GM19240 (cell line): ENCODE results near the gene DTNB.

ENCODE experiments used
- DNase-seq: peaks from one replicate; pipeline ENCODE4 v3.0.0; 2011; ENCODE audit warnings: low spot score; ENCODE audit not compliant: insufficient read length

Gene DTNB

DNA sequence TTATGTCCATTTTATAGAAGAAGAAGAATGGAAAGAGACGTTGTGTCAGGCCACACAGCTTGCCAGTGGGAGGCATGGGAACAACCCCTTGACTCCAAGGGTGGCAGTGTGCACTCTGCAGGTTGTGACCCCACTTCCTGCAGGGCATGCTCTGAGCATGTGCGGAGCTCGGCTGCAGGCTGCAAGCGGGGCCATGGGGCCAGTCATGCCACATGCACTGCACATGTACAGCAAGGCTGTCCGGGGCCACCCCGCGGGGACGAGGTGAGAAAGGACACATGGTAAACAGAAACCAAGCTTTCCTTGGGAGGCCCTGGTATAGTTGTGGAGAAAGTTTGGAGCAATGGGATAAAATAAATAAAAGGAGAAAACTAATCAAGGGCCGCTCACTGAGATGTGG, 284.2 kb downstream of the DTNB start:
- no peak for DNase-seq

GRCh38 chr2:25388491-25388890, 284.9 kb downstream of the DTNB start:
- DNase-seq: no peak

DNA sequence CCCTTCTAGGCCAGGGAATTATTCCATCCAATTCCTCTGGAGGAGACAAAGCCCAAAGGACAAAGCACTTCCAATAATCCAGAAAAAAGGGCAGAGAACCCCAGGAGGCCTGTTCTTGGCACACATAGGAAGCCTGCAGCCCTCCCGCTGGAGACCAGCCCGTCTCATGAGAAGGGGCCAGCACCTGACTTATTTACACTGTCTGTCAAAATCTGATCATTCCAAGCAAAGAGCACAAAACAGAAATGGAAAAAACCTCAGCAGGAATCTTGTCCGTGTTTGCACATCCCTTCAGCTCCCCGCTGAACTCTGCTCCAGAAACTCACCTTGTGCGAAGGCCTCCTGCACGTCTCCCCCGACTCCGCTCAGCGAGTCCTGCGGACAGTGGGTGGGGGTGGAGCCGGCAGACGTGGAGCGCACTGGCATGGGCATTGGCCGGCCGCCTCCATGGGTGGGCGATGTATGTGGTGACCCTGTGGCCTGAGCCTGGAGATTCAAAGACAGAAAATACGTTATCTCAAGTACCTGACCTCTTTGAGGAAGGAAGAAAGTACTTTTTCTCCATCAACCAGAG, 285.4 kb downstream of the DTNB start:
- no peak for DNase-seq

DNA sequence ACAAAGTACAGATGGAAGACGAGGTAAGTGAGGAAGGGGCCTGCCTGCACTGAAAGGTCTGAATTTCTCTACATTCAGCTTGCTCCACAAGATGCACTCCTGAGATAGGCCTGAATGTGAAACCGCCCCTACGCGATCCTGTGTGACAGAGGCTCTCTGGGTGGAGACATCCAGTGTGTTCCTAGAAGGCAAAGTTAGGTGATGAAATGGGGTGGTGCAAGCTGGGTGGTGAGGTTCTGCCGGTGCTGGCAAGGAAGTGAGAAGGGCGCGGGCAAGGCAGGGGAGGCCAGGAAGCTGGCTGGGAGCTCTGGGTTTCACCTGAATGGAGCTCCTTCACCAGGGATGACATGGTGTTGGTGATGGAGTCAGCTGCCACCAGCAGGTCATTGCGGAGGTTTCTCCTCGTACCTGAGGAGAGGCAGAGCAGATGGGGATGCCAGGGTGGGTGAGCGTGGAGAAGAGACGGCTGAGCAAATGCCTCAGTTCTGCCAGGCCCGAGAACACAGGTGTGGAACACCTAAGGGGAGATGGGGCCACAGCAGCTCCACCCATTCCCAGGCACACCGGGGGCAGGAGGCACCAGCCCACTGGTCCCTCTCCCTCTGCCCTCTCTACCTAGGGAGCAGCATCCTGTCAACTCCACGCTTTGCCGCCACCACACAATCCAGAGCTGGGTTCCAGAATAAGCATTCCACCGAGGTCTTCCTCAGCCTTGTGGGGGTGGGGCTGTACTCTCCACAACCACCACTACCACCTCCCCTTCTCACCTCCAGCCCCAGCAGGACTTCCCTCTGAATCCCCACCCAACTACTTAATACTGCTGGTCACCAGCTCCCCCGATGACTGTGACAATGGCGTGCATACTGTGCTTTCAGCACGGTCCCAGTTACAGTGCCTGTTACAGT, 286.2 kb downstream of the DTNB start:
- no peak for DNase-seq

GRCh38 chr2:25385910-25386309, 287.5 kb downstream of the DTNB start:
- no peak for DNase-seq

- DNase-seq: no peak
These were observed 289.6 kb downstream of the DTNB start for GRCh38 chr2:25383806-25384205.

DNA sequence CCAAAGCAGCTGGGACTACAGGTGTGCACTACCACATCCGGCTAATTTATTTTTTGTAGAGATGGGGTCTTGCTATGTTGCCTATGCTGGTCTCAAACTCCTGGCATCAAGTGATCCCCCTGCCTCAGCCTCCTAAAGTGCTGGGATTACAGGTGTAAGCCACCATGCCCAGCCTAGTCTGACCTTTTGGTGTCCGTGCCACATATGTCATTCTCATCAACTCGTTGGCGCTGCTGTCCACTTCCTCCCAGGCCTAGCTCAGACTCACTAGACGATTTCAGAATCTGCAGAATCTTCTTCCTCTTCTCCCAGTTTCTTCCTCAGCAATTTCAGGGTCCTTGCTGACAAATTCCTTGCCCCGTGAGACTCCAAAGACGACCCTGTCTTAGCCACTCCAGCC, 291.9 kb downstream of the DTNB start:
- no peak for DNase-seq

DNA sequence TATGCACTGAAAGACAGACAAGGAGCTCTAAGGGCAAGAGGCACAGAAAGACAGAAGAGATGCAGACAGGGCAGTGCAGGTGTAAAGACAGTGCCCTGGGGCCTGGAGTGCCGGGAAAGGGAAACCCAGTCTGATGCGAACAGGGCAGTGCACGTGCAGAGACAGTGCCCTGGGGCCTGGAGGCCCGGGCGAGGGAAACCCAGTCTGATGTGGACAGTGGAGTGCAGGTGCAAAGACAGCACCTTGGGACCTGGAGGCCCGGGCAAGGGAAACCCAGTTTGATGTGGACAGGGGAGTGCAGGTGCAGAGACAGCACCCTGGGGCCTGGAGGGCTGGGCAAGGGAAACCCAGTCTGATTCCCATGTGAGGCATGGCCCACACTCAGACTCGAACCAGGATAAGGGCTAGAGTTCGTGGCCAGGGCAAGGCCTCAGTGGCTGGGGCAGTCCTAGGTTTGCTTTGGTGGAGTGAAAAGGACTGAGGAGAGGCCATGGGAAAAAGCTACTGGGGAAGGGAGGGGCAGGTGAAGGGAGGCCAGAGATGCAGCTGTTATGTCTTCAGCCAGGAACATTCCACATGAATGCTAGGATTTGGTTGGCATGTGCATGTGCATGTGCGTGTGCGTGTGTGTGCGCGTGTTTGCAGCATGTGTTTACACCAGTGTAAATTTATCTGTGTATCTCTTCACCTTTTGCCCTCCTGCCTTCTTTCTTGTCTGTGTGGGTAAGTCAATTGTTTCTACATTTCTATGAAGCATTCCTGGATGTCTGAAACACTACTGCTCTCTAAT, 292.6 kb downstream of the DTNB start:
- no peak for DNase-seq

DNA sequence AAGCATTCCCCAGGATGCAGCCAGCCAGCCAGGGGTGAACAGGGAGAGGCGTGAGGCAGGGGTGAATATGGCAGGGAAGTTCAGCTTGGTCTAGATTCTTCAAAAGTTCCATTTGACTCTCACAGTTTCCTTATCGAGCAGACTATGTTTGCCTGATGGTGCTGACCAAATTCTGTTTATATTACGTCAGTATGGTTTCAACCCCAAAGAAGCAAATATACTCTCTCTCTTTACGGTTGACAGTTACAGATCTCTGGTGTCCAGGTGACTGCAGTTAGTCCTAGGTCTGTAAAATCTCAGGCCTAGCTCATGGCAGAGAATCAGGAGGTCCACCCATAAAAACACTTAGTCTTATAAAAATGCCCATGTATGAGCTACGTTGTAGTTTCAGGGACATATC, 293.4 kb downstream of the DTNB start:
- no peak for DNase-seq

- DNase-seq: no peak
These were observed 293.8 kb downstream of the DTNB start for GRCh38 chr2:25379535-25379934.

GRCh38 chr2:25378731-25379490, 294.5 kb downstream of the DTNB start:
- DNase-seq: no peak

GRCh38 chr2:25377822-25378421, 295.5 kb downstream of the DTNB start:
- DNase-seq: no peak

GRCh38 chr2:25376750-25377621, 296.4 kb downstream of the DTNB start:
- peak; percentile 89 for DNase-seq

GRCh38 chr2:25375989-25376545, 297.3 kb downstream of the DTNB start:
- DNase-seq: no peak

- no peak for DNase-seq
These were observed 297.9 kb downstream of the DTNB start for GRCh38 chr2:25375371-25375988.

- DNase-seq: no peak
These were observed 298.6 kb downstream of the DTNB start for GRCh38 chr2:25374827-25375226.

DNA sequence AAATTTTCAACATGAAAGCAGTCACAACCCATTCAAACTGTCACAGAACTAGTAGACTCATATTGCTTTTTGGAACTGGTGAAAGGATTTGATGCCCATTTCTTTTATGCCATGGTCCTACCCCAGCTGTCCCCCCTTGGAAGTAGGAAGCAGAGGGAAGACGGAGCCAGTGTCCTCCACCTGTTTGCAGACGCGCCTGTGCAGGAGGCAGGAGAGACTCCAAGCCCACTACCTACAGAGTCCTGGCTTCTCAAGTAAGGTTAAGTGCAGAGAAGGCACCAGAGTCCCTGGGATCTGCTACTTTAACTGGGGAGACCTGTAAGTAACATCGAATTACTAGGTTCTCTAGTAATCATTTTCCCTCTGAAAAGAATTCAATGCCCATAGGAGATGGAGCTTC, 299.0 kb downstream of the DTNB start:
- DNase-seq: no peak

DNA sequence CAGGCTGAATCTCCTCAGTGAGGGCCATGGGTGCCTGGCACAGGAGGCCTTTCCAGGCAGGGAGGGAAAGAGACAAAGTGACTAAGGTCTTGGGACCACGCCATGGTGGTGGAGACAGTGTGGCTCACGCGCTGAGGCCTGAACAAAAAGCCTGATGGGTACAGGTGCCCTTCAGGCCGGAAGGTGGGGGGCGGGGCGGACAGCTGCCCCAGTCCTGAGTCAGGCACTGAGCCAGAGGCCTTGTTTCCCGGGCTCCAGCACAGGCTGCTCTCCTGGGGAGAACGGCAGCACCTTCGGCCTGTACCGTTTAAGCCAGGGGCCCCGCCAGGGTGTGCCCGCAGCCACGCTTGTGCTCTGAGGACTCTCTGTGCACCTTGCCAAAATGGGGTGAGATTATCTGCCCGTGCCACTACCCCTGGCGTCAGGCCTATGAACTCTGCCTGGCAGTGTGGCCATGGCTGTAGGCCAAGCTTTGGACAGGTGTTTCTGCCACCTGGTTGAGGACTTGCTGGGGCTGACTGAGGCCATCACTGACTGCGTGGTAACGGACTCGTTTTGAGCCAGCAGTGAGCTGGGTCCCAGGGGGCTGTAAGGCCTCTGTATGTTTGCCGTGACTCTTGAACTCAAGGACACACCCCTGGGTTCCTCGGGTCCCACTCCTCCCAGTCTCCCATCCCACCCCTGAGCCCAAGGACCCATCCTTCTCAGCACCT, 300.0 kb downstream of the DTNB start:
- DNase-seq: no peak
